Measurements from ENCODE around the gene TEX30. TPM values are rescaled to one million over a fixed set of nuclear protein-coding genes. Genes with fewer than 3 reads are reported as not detected.

The TEX30 gene
- total RNA-seq, 4 donors from 2014 or later, result 5.1 to 12.5 (median 8.0) TPM

DNA sequence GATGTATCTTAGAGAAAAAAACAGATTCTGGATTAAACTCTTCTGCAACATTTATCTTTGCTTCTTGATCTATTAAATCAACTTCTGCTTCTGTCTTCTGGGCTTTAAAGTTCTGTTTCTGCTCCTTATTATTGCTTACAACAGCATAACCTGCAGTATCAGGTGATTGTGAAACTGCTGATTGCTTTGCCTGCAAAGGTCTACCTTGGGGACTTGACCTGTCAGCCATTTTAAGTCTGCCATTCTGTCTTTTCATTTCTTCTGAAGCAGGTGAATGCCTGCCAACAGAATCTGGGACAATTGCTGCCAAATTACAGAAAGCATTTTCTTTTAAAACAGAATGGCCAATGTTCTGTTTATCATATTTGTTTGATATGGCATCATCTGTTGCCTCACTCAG is 31.1 kb downstream of the TEX30 start:
- H3K36me3 ChIP-seq, result no peaks in the 10 kb centered on the region
- no peak for DNase-seq (ENCODE audit: extremely low spot score)
- intact Hi-C loops (cut with DNase I), result no loop called here
- H3K4me3 ChIP-seq, result no peak overlapping the region
- H3K27me3 ChIP-seq, result no peaks in the 10 kb centered on the region
- TF ChIP-seq POLR2AphosphoS5 (IDR thresholded peaks at IDR 0.05) (no peak), EP300 (IDR thresholded peaks at IDR 0.05) (no peak), POLR2A (IDR thresholded peaks at IDR 0.05; ENCODE audit: low read depth) (no peak)
- TF ChIP-seq, protein P1, sequence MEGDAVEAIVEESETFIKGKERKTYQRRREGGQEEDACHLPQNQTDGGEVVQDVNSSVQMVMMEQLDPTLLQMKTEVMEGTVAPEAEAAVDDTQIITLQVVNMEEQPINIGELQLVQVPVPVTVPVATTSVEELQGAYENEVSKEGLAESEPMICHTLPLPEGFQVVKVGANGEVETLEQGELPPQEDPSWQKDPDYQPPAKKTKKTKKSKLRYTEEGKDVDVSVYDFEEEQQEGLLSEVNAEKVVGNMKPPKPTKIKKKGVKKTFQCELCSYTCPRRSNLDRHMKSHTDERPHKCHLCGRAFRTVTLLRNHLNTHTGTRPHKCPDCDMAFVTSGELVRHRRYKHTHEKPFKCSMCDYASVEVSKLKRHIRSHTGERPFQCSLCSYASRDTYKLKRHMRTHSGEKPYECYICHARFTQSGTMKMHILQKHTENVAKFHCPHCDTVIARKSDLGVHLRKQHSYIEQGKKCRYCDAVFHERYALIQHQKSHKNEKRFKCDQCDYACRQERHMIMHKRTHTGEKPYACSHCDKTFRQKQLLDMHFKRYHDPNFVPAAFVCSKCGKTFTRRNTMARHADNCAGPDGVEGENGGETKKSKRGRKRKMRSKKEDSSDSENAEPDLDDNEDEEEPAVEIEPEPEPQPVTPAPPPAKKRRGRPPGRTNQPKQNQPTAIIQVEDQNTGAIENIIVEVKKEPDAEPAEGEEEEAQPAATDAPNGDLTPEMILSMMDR (IDR thresholded peaks at IDR 0.05), result no peak
- H3K4me1 ChIP-seq, result no peaks in the 10 kb centered on the region
- H3K9me3 ChIP-seq, result peaks cover 0 to 40% (median 35%) of the 10 kb centered on the region in 4 donors
- H3K27ac ChIP-seq (replicated peaks in 1 of 4), result no peak overlapping the region

DNA sequence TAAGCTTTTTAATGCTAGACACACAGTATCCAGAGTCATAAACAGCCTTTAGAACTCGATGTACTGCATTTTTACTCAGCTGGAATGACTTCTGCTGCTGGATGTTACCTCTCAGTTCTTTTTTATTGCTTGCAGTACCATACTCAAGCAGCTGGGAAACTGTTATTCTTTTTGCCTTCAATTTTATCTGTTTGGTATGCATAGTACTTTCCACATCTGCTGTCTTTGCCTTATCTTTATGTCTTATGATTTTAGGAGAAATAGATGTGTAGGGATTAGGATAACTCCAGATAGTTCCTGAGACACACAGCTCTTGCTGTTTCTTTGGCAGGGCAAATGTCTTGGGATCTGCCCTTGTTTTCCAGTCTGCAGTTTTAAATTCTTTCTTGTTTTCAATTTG is 31.5 kb downstream of the TEX30 start:
- Histone ChIP-seq H3K4me1 (no peaks in the 10 kb centered on the region), H3K27ac (replicated peaks in 1 of 4) (no peak overlapping the region), H3K27me3 (no peaks in the 10 kb centered on the region), H3K36me3 (no peaks in the 10 kb centered on the region), H3K4me3 (no peak overlapping the region), H3K9me3 (peaks cover 0 to 40% (median 35%) of the 10 kb centered on the region in 4 donors)
- TF ChIP-seq POLR2A (IDR thresholded peaks at IDR 0.05; ENCODE audit: low read depth) (no peak), POLR2AphosphoS5 (IDR thresholded peaks at IDR 0.05) (no peak), EP300 (IDR thresholded peaks at IDR 0.05) (no peak)
- TF ChIP-seq, protein P1 (IDR thresholded peaks at IDR 0.05), result no peak
- WGBS, result 69% methylated on average over 1 of the region's 1 CpG
- no peak for DNase-seq (ENCODE audit: extremely low spot score)
- intact Hi-C loops (cut with DNase I), result no loop called here

DNA sequence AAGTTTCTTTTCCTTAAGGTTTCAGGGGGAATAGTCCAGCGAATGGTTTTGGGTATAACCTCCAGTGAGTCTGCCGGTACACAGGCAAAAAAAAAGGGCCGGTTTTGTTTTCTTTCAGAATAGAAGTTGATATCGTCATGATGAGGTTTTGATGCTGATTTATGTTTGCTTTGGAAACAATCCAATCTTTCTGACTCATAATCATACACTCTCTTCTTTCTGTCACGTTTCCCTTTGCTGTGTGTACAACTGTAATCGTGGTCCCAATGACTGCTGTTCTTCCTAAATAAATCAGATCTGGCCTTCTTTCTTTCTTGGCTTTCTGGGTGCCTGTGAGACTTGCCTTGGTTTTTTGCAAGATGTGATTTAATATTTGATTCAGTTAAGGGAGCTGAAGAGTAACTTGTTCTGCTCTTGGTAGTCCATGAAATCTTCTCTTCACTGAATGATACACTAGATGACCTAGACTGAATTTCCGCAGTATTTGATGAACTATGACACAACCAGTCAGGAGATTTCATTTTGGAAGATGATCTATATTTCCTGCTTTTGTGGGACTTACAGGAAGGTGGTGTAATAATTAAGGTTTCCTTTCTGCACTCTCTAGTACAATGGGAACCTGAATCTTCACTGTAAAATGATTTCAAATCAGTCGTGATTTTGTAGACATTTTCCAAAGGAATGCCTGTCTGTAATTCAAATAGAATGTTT is 43.9 kb downstream of the TEX30 start:
- no peaks in the 10 kb centered on the region for H3K36me3 ChIP-seq
- no peak overlapping the region for H3K4me3 ChIP-seq
- DNase-seq (ENCODE audit: extremely low spot score), result no peak
- H3K27me3 ChIP-seq, result no peaks in the 10 kb centered on the region
- WGBS, result 35% methylated on average over 8 of the region's 8 CpGs
- H3K9me3 ChIP-seq, result no peaks in the 10 kb centered on the region
- H3K4me1 ChIP-seq, result no peaks in the 10 kb centered on the region
- intact Hi-C loops (cut with DNase I), result no loop called here
- H3K27ac ChIP-seq (replicated peaks in 1 of 4), result no peak overlapping the region
- TF ChIP-seq, protein P1 (IDR thresholded peaks at IDR 0.05), result no peak
- no peak for TF ChIP-seq POLR2A (IDR thresholded peaks at IDR 0.05; ENCODE audit: low read depth)
- no peak for TF ChIP-seq EP300 (IDR thresholded peaks at IDR 0.05)
- no peak for TF ChIP-seq POLR2AphosphoS5 (IDR thresholded peaks at IDR 0.05)

DNA sequence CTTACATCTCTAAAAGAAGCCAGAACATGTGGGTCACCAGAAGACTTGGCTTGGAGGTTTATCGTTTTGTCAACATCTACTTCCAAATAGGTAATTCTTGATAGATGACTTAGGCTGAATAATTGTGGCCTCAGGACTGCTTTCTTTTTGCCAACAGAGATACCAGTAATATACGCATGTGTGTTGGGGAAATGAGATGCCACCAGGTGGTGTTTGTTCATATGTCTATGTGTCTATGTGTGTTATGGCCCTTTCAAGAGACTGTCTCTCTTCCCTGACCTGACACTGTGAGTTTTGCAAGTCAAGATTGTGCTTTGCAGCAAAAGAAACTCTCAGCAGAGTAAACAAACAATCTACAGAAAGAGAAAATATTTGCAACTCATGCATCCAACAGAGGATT is 47.2 kb downstream of the TEX30 start:
- intact Hi-C loops (cut with DNase I), result no loop called here
- no peaks in the 10 kb centered on the region for H3K4me1 ChIP-seq
- WGBS, result 82% methylated on average over 2 of the region's 2 CpGs
- H3K36me3 ChIP-seq, result no peaks in the 10 kb centered on the region
- no peak for DNase-seq (ENCODE audit: extremely low spot score)
- no peaks in the 10 kb centered on the region for H3K27me3 ChIP-seq
- H3K9me3 ChIP-seq, result no peaks in the 10 kb centered on the region
- H3K27ac ChIP-seq (replicated peaks in 1 of 4), result no peak overlapping the region
- TF ChIP-seq EP300 (IDR thresholded peaks at IDR 0.05) (no peak), POLR2A (IDR thresholded peaks at IDR 0.05; ENCODE audit: low read depth) (no peak), POLR2AphosphoS5 (IDR thresholded peaks at IDR 0.05) (no peak)
- TF ChIP-seq, protein P1 (IDR thresholded peaks at IDR 0.05), result no peak
- H3K4me3 ChIP-seq, result no peak overlapping the region

DNA sequence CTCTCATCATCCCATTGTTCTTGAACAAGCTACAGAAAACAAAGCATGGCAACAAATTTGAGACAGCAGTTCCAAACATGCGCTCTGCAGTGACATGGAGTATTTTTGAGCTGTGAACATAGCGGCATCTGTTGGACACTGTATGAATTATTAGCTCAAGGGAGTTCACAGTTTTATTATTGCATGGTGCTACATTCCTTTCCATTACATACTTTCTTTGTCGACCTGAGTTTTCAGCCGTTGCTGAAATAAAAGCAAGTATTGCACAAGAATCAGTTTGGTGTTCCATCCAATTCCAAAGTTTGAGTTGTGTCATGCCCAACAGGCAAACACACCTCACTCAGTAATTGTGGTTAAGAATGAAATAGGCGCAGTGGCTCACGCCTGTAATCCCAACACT is 48.7 kb downstream of the TEX30 start:
- H3K4me1 ChIP-seq, result no peaks in the 10 kb centered on the region
- no peak overlapping the region for H3K4me3 ChIP-seq
- H3K9me3 ChIP-seq, result no peaks in the 10 kb centered on the region
- TF ChIP-seq POLR2A (IDR thresholded peaks at IDR 0.05; ENCODE audit: low read depth), result no peak
- TF ChIP-seq, protein P1 (IDR thresholded peaks at IDR 0.05), result peak in 1 of 3 experiments; percentile 24
- TF ChIP-seq POLR2AphosphoS5 (IDR thresholded peaks at IDR 0.05), result no peak
- no peaks in the 10 kb centered on the region for H3K36me3 ChIP-seq
- 76% methylated on average over 6 of the region's 6 CpGs for WGBS
- no peak overlapping the region for H3K27ac ChIP-seq (replicated peaks in 1 of 4)
- no peaks in the 10 kb centered on the region for H3K27me3 ChIP-seq
- DNase-seq (ENCODE audit: extremely low spot score), result no peak
- intact Hi-C loops (cut with DNase I), result loop anchor here (5.0 kb wide), 1 partner anchor 133 kb away; no protein-coding TSS in a partner anchor
